Measurements from ENCODE around the gene HMGB3. TPM values are rescaled to one million over a fixed set of nuclear protein-coding genes. Genes with fewer than 3 reads are reported as not detected.

Gene HMGB3
- total RNA-seq, 1 experiment from 2014 or later, result 143 TPM

DNA sequence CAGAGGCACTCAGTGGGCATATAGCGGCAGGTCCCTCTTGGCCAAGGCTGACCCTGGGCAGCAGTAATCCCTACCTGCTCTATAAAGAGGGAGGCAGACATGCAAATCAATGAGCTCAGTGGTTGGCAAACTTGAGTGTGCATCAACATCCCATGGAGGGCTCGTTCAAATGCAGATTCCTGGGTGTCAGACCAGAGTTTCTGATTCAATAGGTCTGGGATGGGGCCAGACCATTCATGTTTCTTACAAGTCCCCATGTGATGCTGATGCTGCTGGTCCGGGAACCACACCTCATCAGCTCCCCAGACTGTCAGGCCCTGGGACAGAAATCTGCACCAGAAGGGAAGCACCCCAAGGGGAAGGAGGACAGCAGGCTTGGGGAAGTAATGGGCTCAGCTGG lies 38.9 kb upstream of the HMGB3 start:
- no peaks in the 10 kb centered on the region for H3K9me3 Mint-ChIP-seq (ENCODE audit: low read depth, unreplicated experiment)
- H3K27ac Mint-ChIP-seq (ENCODE audit: unreplicated experiment), result no peak overlapping the region
- H3K4me3 Mint-ChIP-seq (ENCODE audit: low read depth, unreplicated experiment), result no peak overlapping the region
- no peaks in the 10 kb centered on the region for H3K4me1 Mint-ChIP-seq (ENCODE audit: low read depth, unreplicated experiment)
- no TSS peak for BruUV-seq (replicated peaks)
- no peaks in the 10 kb centered on the region for H3K36me3 Mint-ChIP-seq (ENCODE audit: insufficient read depth, unreplicated experiment)
- TF ChIP-seq, protein P1, sequence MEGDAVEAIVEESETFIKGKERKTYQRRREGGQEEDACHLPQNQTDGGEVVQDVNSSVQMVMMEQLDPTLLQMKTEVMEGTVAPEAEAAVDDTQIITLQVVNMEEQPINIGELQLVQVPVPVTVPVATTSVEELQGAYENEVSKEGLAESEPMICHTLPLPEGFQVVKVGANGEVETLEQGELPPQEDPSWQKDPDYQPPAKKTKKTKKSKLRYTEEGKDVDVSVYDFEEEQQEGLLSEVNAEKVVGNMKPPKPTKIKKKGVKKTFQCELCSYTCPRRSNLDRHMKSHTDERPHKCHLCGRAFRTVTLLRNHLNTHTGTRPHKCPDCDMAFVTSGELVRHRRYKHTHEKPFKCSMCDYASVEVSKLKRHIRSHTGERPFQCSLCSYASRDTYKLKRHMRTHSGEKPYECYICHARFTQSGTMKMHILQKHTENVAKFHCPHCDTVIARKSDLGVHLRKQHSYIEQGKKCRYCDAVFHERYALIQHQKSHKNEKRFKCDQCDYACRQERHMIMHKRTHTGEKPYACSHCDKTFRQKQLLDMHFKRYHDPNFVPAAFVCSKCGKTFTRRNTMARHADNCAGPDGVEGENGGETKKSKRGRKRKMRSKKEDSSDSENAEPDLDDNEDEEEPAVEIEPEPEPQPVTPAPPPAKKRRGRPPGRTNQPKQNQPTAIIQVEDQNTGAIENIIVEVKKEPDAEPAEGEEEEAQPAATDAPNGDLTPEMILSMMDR (IDR thresholded peaks at IDR 0.05; ENCODE audit: unreplicated experiment), result no peak
- intact Hi-C loops (cut with micrococcal nuclease; ENCODE audit: unreplicated experiment), result no loop called here
- CTCF ChIA-PET, result no interaction called here
- peaks cover 74% of the 10 kb centered on the region for H3K27me3 Mint-ChIP-seq (ENCODE audit: unreplicated experiment)
- no peak for DNase-seq

DNA sequence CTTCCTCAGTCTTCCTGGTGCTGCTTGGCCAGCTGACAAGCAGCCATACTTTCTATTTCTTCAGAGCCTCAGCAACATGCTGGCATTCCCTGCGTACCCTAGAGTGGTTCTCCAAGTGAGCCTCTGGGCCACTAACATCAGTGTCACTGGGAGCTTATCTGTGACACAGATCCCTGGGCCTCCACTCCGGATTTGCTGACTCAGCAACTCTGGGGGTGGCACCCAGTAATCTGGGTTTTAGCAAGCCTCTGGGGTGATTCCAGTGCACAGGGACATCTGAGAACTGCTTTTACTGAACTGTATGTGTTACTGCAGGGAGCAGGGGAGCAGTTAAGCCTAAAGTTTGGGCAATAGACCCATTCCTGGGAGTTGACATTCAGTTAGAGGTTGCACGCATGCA lies 28.2 kb upstream of the HMGB3 start:
- CTCF ChIA-PET, result no interaction called here
- H3K4me1 Mint-ChIP-seq (ENCODE audit: low read depth, unreplicated experiment), result no peaks in the 10 kb centered on the region
- BruUV-seq (replicated peaks), result no TSS peak
- H3K27ac Mint-ChIP-seq (ENCODE audit: unreplicated experiment), result no peak overlapping the region
- intact Hi-C loops (cut with micrococcal nuclease; ENCODE audit: unreplicated experiment), result no loop called here
- DNase-seq, result no peak
- no peak overlapping the region for H3K4me3 Mint-ChIP-seq (ENCODE audit: low read depth, unreplicated experiment)
- no peaks in the 10 kb centered on the region for H3K9me3 Mint-ChIP-seq (ENCODE audit: low read depth, unreplicated experiment)
- TF ChIP-seq, protein P1 (IDR thresholded peaks at IDR 0.05; ENCODE audit: unreplicated experiment), result no peak
- peaks cover 62% of the 10 kb centered on the region for H3K27me3 Mint-ChIP-seq (ENCODE audit: unreplicated experiment)
- no peaks in the 10 kb centered on the region for H3K36me3 Mint-ChIP-seq (ENCODE audit: insufficient read depth, unreplicated experiment)

DNA sequence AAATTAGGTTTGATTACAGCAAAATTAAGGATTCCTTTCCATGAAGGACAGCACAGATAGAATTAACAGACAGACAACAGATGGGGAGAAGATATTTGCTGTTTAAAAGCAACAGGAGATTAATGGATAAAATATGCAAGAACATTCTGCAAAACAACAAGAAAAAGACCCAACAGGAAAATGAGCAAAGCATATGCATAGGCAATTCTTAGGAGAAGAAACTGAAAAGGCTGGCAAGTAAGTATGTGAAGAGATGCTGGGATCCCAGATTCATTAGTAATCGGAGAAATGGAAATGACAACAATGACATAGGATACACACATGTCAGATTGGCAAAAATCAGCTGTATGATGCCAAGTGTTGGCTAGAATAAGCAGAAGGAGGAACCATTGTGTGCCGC lies 27.5 kb upstream of the HMGB3 start:
- TF ChIP-seq, protein P1 (IDR thresholded peaks at IDR 0.05; ENCODE audit: unreplicated experiment), result no peak
- intact Hi-C loops (cut with micrococcal nuclease; ENCODE audit: unreplicated experiment), result no loop called here
- no peaks in the 10 kb centered on the region for H3K4me1 Mint-ChIP-seq (ENCODE audit: low read depth, unreplicated experiment)
- H3K27me3 Mint-ChIP-seq (ENCODE audit: unreplicated experiment), result peaks cover 58% of the 10 kb centered on the region
- CTCF ChIA-PET, result no interaction called here
- DNase-seq, result no peak
- H3K4me3 Mint-ChIP-seq (ENCODE audit: low read depth, unreplicated experiment), result no peak overlapping the region
- H3K36me3 Mint-ChIP-seq (ENCODE audit: insufficient read depth, unreplicated experiment), result no peaks in the 10 kb centered on the region
- BruUV-seq (replicated peaks), result no TSS peak
- H3K9me3 Mint-ChIP-seq (ENCODE audit: low read depth, unreplicated experiment), result no peaks in the 10 kb centered on the region
- no peak overlapping the region for H3K27ac Mint-ChIP-seq (ENCODE audit: unreplicated experiment)

DNA sequence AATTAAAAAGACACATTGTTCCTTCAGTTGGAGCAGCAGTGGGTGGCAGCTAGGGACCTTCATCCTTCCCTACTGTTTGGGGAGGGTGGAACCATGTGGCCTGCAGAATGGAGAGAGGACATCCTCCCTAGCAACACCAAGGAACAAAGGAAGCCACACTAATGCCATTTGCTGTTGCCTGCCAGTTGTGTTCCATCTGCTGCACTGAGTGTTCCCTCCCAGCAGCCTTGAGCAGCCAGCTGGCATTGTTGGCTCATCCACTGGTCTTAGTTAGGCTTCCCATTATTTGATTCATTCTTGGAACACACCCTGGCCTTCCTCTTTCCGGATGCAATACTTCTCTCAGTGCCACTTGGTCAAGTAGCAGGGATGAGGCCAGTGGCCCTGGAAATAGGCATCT lies 25.0 kb upstream of the HMGB3 start:
- TF ChIP-seq, protein P1 (IDR thresholded peaks at IDR 0.05; ENCODE audit: unreplicated experiment), result no peak
- Mint-ChIP-seq H3K27me3 (ENCODE audit: unreplicated experiment) (peaks cover 43% of the 10 kb centered on the region), H3K4me1 (ENCODE audit: low read depth, unreplicated experiment) (no peaks in the 10 kb centered on the region), H3K9me3 (ENCODE audit: low read depth, unreplicated experiment) (no peaks in the 10 kb centered on the region), H3K36me3 (ENCODE audit: insufficient read depth, unreplicated experiment) (no peaks in the 10 kb centered on the region), H3K27ac (ENCODE audit: unreplicated experiment) (no peak overlapping the region), H3K4me3 (ENCODE audit: low read depth, unreplicated experiment) (no peak overlapping the region)
- CTCF ChIA-PET, result no interaction called here
- no peak for DNase-seq
- no TSS peak for BruUV-seq (replicated peaks)
- intact Hi-C loops (cut with micrococcal nuclease; ENCODE audit: unreplicated experiment), result no loop called here
